KMS-11 (cell line): ENCODE data around the gene EPX.

Source experiments
- H2AFZ ChIP-seq: fragments of 200-600 bp; sonication (generic); 2 replicates; pipeline ENCODE4 v1.6.1; 2016; ENCODE audit warnings: antibody characterized with exemption, mixed run types, low read depth
- H3K27ac ChIP-seq: fragments of 200-600 bp; sonication (generic); 2 replicates; pipeline ENCODE4 v1.6.1; 2016; ENCODE audit warnings: mild to moderate bottlenecking, mixed run types
- H3K27me3 ChIP-seq: fragments of 200-600 bp; sonication (generic); 2 replicates; pipeline ENCODE4 v1.6.1; 2017; ENCODE audit warnings: mild to moderate bottlenecking, low read depth, mixed run types, moderate library complexity; ENCODE audit not compliant: insufficient read depth
- H3K36me3 ChIP-seq: fragments of 200-600 bp; sonication (generic); 2 replicates; pipeline ENCODE4 v1.6.1; 2017; ENCODE audit warnings: mild to moderate bottlenecking, mixed run types; ENCODE audit not compliant: insufficient read depth
- H3K4me1 ChIP-seq: fragments of 200-600 bp; sonication (generic); 2 replicates; pipeline ENCODE4 v1.6.1; 2016; ENCODE audit warnings: mild to moderate bottlenecking, low read depth, mixed run types; ENCODE audit not compliant: poor library complexity, severe bottlenecking
- H3K4me2 ChIP-seq: fragments of 200-600 bp; sonication (generic); 2 replicates; pipeline ENCODE4 v1.7.0; 2016; ENCODE audit warnings: mild to moderate bottlenecking, mixed run types
- H3K4me3 ChIP-seq: fragments of 200-600 bp; sonication (generic); IDR thresholded peaks from 2 replicates; pipeline ENCODE4 v1.6.1; 2017; ENCODE audit warnings: low read depth, low read length, mixed read lengths; ENCODE audit not compliant: insufficient read depth
- H3K79me2 ChIP-seq: fragments of 200-600 bp; sonication (generic); 2 replicates; pipeline ENCODE4 v1.6.1; 2016; ENCODE audit warnings: low read depth, mixed run types; ENCODE audit not compliant: insufficient read depth
- H3K9ac ChIP-seq: fragments of 200-600 bp; sonication (generic); 2 replicates; pipeline ENCODE4 v1.6.1; 2016; ENCODE audit warnings: mild to moderate bottlenecking, mixed run types
- H4K20me1 ChIP-seq: fragments of 200-600 bp; sonication (generic); 2 replicates; pipeline ENCODE4 v1.6.1; 2016; ENCODE audit warnings: mild to moderate bottlenecking, mixed run types; ENCODE audit not compliant: insufficient read depth
- TF ChIP-seq, protein P1 (sequence below): fragments of 200-600 bp; sonication (generic); conservative IDR thresholded peaks from 2 replicates; pipeline ENCODE4 v1.6.1; 2017; ENCODE audit warnings: low read depth, mild to moderate bottlenecking, antibody characterized with exemption, low read length, moderate library complexity, mixed read lengths

The EPX gene

DNA sequence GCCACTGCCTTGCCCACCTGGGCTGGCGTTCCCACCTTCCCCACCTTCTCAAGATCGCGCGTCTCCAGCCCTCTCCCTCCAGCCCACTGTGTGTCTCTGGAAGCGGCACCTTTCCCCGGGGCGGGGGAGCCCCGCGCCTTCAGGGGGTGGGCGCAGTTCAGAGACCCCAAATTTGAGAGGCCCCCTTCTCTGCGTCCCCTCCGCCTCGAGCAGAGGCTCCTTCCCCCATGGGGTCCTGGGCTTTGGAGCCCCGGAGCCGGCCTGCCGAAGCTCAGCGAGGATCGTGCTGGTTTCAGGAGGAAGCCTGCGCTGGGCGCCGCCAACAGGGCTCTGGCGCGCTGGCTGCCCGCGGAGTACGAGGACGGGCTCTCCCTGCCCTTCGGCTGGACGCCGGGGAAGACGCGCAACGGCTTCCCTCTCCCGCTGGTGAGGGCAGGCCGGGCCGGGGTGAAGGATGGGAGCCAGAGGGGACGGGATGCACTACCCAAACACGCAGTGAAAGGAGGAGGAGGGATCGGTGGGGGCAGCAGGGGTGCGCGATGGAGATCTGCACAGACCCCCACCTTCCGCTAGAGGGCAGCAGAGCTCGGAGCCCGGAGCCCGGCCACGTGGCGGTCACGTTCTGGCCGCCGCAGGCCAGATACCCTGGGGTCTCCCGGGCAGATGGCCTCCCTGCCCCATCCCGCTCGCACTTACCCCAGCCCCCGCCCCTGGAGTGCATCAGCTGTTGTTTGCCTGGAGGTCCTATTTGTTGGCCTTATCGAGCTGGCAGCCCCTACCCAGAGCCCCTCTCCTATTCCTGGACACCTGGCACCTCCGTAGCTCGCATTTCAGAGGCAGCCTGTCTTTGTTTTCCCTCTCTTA, 57.0 kb downstream of the EPX start:
- Histone ChIP-seq H3K4me3 (no peak overlapping the region), H3K9ac (peak overlapping the region; percentile 46; the same call in 1 of the 2 replicates), H3K27me3 (peaks cover 8% of the 10 kb centered on the region; the same call in 1 of the 2 replicates)

DNA sequence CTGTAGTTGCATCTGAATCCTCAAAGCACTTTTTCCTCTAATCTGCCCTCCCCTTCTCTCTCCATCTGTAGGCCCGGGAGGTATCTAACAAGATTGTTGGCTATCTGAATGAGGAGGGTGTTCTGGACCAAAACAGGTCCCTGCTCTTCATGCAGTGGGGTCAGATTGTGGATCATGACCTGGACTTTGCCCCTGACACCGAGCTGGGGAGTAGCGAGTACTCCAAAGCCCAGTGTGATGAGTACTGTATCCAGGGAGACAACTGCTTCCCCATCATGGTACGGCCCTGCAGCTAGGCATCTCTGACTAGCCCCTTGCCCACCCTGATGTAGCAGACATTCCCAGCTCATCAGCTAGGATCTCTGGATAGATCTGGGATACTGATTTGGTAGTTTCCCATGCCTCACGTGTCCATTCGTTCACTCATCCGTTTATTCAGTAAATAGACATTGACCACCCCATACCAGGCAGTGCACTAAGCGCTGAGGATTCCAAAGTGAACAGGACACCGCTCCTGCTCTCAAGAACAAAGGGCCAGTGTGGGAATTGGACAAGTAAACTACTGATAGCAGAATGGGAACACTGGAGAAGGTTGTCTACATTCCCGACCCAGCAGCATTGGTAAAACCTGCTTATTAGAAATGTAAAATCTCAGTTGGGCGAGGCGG, 58.0 kb downstream of the EPX start:
- Histone ChIP-seq H3K9ac (no peak overlapping the region; the same call in 1 of the 2 replicates), H2AFZ (peak overlapping the region; percentile 100), H3K36me3 (no peaks in the 10 kb centered on the region), H4K20me1 (no peaks in the 10 kb centered on the region), H3K4me1 (peaks cover 8% of the 10 kb centered on the region), H3K79me2 (no peaks in the 10 kb centered on the region), H3K27me3 (peaks cover 8% of the 10 kb centered on the region; the same call in 1 of the 2 replicates), H3K4me3 (no peak overlapping the region), H3K27ac (no peak overlapping the region), H3K4me2 (no peak overlapping the region; the same call in 1 of the 2 replicates)
- TF ChIP-seq, protein P1, sequence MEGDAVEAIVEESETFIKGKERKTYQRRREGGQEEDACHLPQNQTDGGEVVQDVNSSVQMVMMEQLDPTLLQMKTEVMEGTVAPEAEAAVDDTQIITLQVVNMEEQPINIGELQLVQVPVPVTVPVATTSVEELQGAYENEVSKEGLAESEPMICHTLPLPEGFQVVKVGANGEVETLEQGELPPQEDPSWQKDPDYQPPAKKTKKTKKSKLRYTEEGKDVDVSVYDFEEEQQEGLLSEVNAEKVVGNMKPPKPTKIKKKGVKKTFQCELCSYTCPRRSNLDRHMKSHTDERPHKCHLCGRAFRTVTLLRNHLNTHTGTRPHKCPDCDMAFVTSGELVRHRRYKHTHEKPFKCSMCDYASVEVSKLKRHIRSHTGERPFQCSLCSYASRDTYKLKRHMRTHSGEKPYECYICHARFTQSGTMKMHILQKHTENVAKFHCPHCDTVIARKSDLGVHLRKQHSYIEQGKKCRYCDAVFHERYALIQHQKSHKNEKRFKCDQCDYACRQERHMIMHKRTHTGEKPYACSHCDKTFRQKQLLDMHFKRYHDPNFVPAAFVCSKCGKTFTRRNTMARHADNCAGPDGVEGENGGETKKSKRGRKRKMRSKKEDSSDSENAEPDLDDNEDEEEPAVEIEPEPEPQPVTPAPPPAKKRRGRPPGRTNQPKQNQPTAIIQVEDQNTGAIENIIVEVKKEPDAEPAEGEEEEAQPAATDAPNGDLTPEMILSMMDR: no peak

More for the DNA sequence above, 57.0 kb downstream of the EPX start:
- H3K27ac ChIP-seq: no peak overlapping the region
- H4K20me1 ChIP-seq: no peaks in the 10 kb centered on the region
- H3K79me2 ChIP-seq: no peaks in the 10 kb centered on the region
- TF ChIP-seq, protein P1: peak; percentile 88
- peak overlapping the region; percentile 71 for H3K4me2 ChIP-seq
- H2AFZ ChIP-seq: peak overlapping the region; percentile 100
- H3K36me3 ChIP-seq: no peaks in the 10 kb centered on the region
- H3K4me1 ChIP-seq: peaks cover 8% of the 10 kb centered on the region

DNA sequence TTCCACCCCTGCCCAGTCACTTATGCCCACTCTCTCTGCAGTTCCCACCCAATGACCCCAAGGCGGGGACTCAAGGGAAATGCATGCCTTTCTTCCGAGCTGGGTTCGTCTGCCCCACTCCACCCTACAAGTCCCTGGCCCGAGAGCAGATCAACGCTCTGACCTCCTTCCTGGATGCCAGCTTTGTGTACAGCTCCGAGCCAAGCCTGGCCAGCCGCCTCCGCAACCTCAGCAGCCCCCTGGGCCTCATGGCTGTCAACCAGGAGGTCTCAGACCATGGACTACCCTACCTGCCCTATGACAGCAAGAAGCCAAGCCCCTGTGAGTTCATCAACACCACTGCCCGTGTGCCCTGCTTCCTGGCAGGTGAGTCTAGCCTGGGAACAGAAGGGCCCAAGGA, 59.6 kb downstream of the EPX start:
- Histone ChIP-seq H2AFZ (no peak overlapping the region), H3K9ac (no peak overlapping the region), H3K79me2 (no peaks in the 10 kb centered on the region), H3K36me3 (no peaks in the 10 kb centered on the region), H4K20me1 (no peaks in the 10 kb centered on the region), H3K4me3 (no peak overlapping the region), H3K4me1 (peaks cover 8% of the 10 kb centered on the region), H3K27ac (no peak overlapping the region), H3K27me3 (no peaks in the 10 kb centered on the region), H3K4me2 (no peak overlapping the region)
- TF ChIP-seq, protein P1: no peak

DNA sequence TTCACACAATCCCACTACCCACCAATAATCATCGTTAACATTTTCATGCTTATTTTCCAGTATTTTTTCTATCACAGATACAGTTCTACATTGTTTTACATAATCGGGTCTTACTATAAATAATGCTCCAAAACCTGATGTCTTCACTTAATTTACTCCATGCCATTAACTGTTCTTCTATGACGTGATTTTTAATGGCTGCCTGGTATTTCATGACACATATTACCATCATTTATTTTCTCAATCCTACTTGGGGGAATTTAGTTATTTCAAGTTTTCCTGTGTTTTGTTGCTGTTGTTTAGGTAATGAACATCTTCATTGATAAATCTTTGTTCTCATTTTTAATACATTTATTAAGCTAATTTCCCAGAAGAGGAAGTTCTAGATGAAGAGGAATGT, 60.6 kb downstream of the EPX start:
- Histone ChIP-seq H3K9ac (no peak overlapping the region), H3K4me2 (no peak overlapping the region), H4K20me1 (no peaks in the 10 kb centered on the region), H3K4me1 (peaks cover 8% of the 10 kb centered on the region), H3K36me3 (no peaks in the 10 kb centered on the region), H3K4me3 (no peak overlapping the region), H3K27me3 (no peaks in the 10 kb centered on the region), H3K79me2 (no peaks in the 10 kb centered on the region), H3K27ac (no peak overlapping the region), H2AFZ (no peak overlapping the region)
- TF ChIP-seq, protein P1: no peak
